Measurements from ENCODE around the gene ATG7. TPM values are rescaled to one million over a fixed set of nuclear protein-coding genes. Genes with fewer than 3 reads are reported as not detected.

The ATG7 gene
- total RNA-seq, 1 experiment from 2014 or later: 50.9 TPM

GRCh38 chr3:11555881-11556633 lies 283.9 kb downstream of the ATG7 start:
- Histone ChIP-seq H3K27ac (ENCODE audit: low read length) (no peak overlapping the region), H3K79me2 (ENCODE audit: low read length) (peaks cover 34% of the 10 kb centered on the region), H2AFZ (ENCODE audit: low read length) (no peak overlapping the region), H3K4me1 (ENCODE audit: low read length) (peaks cover 16% of the 10 kb centered on the region), H3K9me2 (replicated peaks; ENCODE audit: insufficient read depth, low read length) (no peaks in the 10 kb centered on the region), H4K20me1 (ENCODE audit: insufficient read depth, low read depth, low read length) (peaks cover 22% of the 10 kb centered on the region), H3K4me2 (ENCODE audit: low read depth, low read length, poor library complexity, severe bottlenecking) (no peak overlapping the region), H3K9ac (ENCODE audit: low read length) (no peak overlapping the region), H3K36me3 (ENCODE audit: insufficient read depth, low read length) (peaks cover 24% of the 10 kb centered on the region), H3K4me3 (ENCODE audit: low read length) (no peak overlapping the region), H3K27me3 (ENCODE audit: low read length) (no peaks in the 10 kb centered on the region), H3K9me3 (ENCODE audit: low read length) (no peaks in the 10 kb centered on the region)
- DNase-seq: no peak

- Histone ChIP-seq H3K79me2 (ENCODE audit: low read length) (peaks cover 41% of the 10 kb centered on the region), H4K20me1 (ENCODE audit: insufficient read depth, low read depth, low read length) (peaks cover 25% of the 10 kb centered on the region), H2AFZ (ENCODE audit: low read length) (no peak overlapping the region), H3K9me3 (ENCODE audit: low read length) (no peaks in the 10 kb centered on the region), H3K4me1 (ENCODE audit: low read length) (peaks cover 10% of the 10 kb centered on the region), H3K9me2 (replicated peaks; ENCODE audit: insufficient read depth, low read length) (no peaks in the 10 kb centered on the region), H3K9ac (ENCODE audit: low read length) (no peak overlapping the region), H3K27me3 (ENCODE audit: low read length) (no peaks in the 10 kb centered on the region), H3K4me2 (ENCODE audit: low read depth, low read length, poor library complexity, severe bottlenecking) (no peak overlapping the region), H3K27ac (ENCODE audit: low read length) (no peak overlapping the region), H3K4me3 (ENCODE audit: low read length) (no peak overlapping the region), H3K36me3 (ENCODE audit: insufficient read depth, low read length) (peaks cover 24% of the 10 kb centered on the region)
- no peak for DNase-seq
Observed at GRCh38 chr3:11556851-11557644, 284.9 kb downstream of the ATG7 start.

GRCh38 chr3:11558002-11558401 lies 285.8 kb downstream of the ATG7 start:
- peaks cover 7% of the 10 kb centered on the region; the same call in 1 of the 2 replicates for H3K4me1 ChIP-seq (ENCODE audit: low read length)
- H3K79me2 ChIP-seq (ENCODE audit: low read length): peaks cover 51% of the 10 kb centered on the region
- H3K9me2 ChIP-seq (replicated peaks; ENCODE audit: insufficient read depth, low read length): no peaks in the 10 kb centered on the region
- H3K27me3 ChIP-seq (ENCODE audit: low read length): no peaks in the 10 kb centered on the region
- peaks cover 32% of the 10 kb centered on the region for H4K20me1 ChIP-seq (ENCODE audit: insufficient read depth, low read depth, low read length)
- no peaks in the 10 kb centered on the region for H3K9me3 ChIP-seq (ENCODE audit: low read length)
- no peak overlapping the region for H3K4me2 ChIP-seq (ENCODE audit: low read depth, low read length, poor library complexity, severe bottlenecking)
- no peak overlapping the region for H3K4me3 ChIP-seq (ENCODE audit: low read length)
- no peak overlapping the region for H2AFZ ChIP-seq (ENCODE audit: low read length)
- no peak for DNase-seq
- H3K27ac ChIP-seq (ENCODE audit: low read length): no peak overlapping the region
- H3K36me3 ChIP-seq (ENCODE audit: insufficient read depth, low read length): peaks cover 23% of the 10 kb centered on the region
- H3K9ac ChIP-seq (ENCODE audit: low read length): no peak overlapping the region

GRCh38 chr3:11558411-11558903 lies 286.3 kb downstream of the ATG7 start:
- H3K79me2 ChIP-seq (ENCODE audit: low read length): peaks cover 55% of the 10 kb centered on the region
- no peak overlapping the region for H2AFZ ChIP-seq (ENCODE audit: low read length)
- no peak overlapping the region for H3K4me3 ChIP-seq (ENCODE audit: low read length)
- no peak overlapping the region for H3K27ac ChIP-seq (ENCODE audit: low read length)
- DNase-seq: no peak
- no peak overlapping the region for H3K4me2 ChIP-seq (ENCODE audit: low read depth, low read length, poor library complexity, severe bottlenecking)
- H3K9ac ChIP-seq (ENCODE audit: low read length): no peak overlapping the region
- H3K36me3 ChIP-seq (ENCODE audit: insufficient read depth, low read length): peaks cover 21% of the 10 kb centered on the region
- H4K20me1 ChIP-seq (ENCODE audit: insufficient read depth, low read depth, low read length): peaks cover 33% of the 10 kb centered on the region
- H3K4me1 ChIP-seq (ENCODE audit: low read length): peaks cover 7% of the 10 kb centered on the region; the same call in 1 of the 2 replicates
- no peaks in the 10 kb centered on the region for H3K9me2 ChIP-seq (replicated peaks; ENCODE audit: insufficient read depth, low read length)
- no peaks in the 10 kb centered on the region for H3K9me3 ChIP-seq (ENCODE audit: low read length)
- no peaks in the 10 kb centered on the region for H3K27me3 ChIP-seq (ENCODE audit: low read length)

- Histone ChIP-seq H3K4me3 (ENCODE audit: low read length) (no peak overlapping the region), H2AFZ (ENCODE audit: low read length) (no peak overlapping the region), H3K36me3 (ENCODE audit: insufficient read depth, low read length) (peaks cover 21% of the 10 kb centered on the region), H3K4me2 (ENCODE audit: low read depth, low read length, poor library complexity, severe bottlenecking) (no peak overlapping the region), H4K20me1 (ENCODE audit: insufficient read depth, low read depth, low read length) (peaks cover 33% of the 10 kb centered on the region), H3K4me1 (ENCODE audit: low read length) (peaks cover 7% of the 10 kb centered on the region; the same call in 1 of the 2 replicates), H3K79me2 (ENCODE audit: low read length) (peaks cover 62% of the 10 kb centered on the region), H3K9ac (ENCODE audit: low read length) (no peak overlapping the region), H3K27me3 (ENCODE audit: low read length) (no peaks in the 10 kb centered on the region), H3K9me2 (replicated peaks; ENCODE audit: insufficient read depth, low read length) (no peaks in the 10 kb centered on the region), H3K9me3 (ENCODE audit: low read length) (no peaks in the 10 kb centered on the region), H3K27ac (ENCODE audit: low read length) (no peak overlapping the region)
- no peak for DNase-seq
Observed at GRCh38 chr3:11558918-11559815, 287.0 kb downstream of the ATG7 start.

GRCh38 chr3:11559816-11560633 lies 287.8 kb downstream of the ATG7 start:
- Histone ChIP-seq H3K79me2 (ENCODE audit: low read length) (peaks cover 69% of the 10 kb centered on the region), H3K9ac (ENCODE audit: low read length) (no peak overlapping the region), H3K4me2 (ENCODE audit: low read depth, low read length, poor library complexity, severe bottlenecking) (no peak overlapping the region), H4K20me1 (ENCODE audit: insufficient read depth, low read depth, low read length) (peaks cover 33% of the 10 kb centered on the region), H3K9me2 (replicated peaks; ENCODE audit: insufficient read depth, low read length) (no peaks in the 10 kb centered on the region), H2AFZ (ENCODE audit: low read length) (no peak overlapping the region), H3K36me3 (ENCODE audit: insufficient read depth, low read length) (peaks cover 21% of the 10 kb centered on the region), H3K27me3 (ENCODE audit: low read length) (no peaks in the 10 kb centered on the region), H3K27ac (ENCODE audit: low read length) (no peak overlapping the region), H3K9me3 (ENCODE audit: low read length) (no peaks in the 10 kb centered on the region), H3K4me1 (ENCODE audit: low read length) (peaks cover 7% of the 10 kb centered on the region; the same call in 1 of the 2 replicates), H3K4me3 (ENCODE audit: low read length) (no peak overlapping the region)
- no peak for DNase-seq

GRCh38 chr3:11560746-11561145 lies 288.5 kb downstream of the ATG7 start:
- no peak overlapping the region for H3K9ac ChIP-seq (ENCODE audit: low read length)
- H3K27me3 ChIP-seq (ENCODE audit: low read length): no peaks in the 10 kb centered on the region
- H3K36me3 ChIP-seq (ENCODE audit: insufficient read depth, low read length): peaks cover 21% of the 10 kb centered on the region

More at GRCh38 chr3:11560746-11561145, 288.5 kb downstream of the ATG7 start:
- H3K27ac ChIP-seq (ENCODE audit: low read length): no peak overlapping the region
- no peak for DNase-seq
- H3K4me1 ChIP-seq (ENCODE audit: low read length): peaks cover 7% of the 10 kb centered on the region; the same call in 1 of the 2 replicates
- H3K9me2 ChIP-seq (replicated peaks; ENCODE audit: insufficient read depth, low read length): no peaks in the 10 kb centered on the region
- no peak overlapping the region for H3K4me2 ChIP-seq (ENCODE audit: low read depth, low read length, poor library complexity, severe bottlenecking)
- no peaks in the 10 kb centered on the region for H3K9me3 ChIP-seq (ENCODE audit: low read length)
- no peak overlapping the region for H2AFZ ChIP-seq (ENCODE audit: low read length)
- H3K79me2 ChIP-seq (ENCODE audit: low read length): peaks cover 76% of the 10 kb centered on the region
- H4K20me1 ChIP-seq (ENCODE audit: insufficient read depth, low read depth, low read length): peaks cover 40% of the 10 kb centered on the region
- H3K4me3 ChIP-seq (ENCODE audit: low read length): no peak overlapping the region
